C4-2B (cell line): ENCODE results near the gene PRKG1.

Source experiments
- H3K27ac ChIP-seq: fragments of 450-650 bp; 2 replicates; pipeline ENCODE4 v1.5.1; 2017
- ZFX ChIP-seq: fragments of 450-650 bp; IDR thresholded peaks from 2 replicates; pipeline ENCODE4 v1.6.1; 2017
- TF ChIP-seq, protein P1 (sequence below): fragments of 450-650 bp; conservative IDR thresholded peaks from 2 replicates; pipeline ENCODE4 v1.5.1; 2017; ENCODE audit warnings: mild to moderate bottlenecking

Gene PRKG1

GRCh38 chr10:52019656-52020055 lies 945.4 kb downstream of the PRKG1 start:
- TF ChIP-seq, protein P1, sequence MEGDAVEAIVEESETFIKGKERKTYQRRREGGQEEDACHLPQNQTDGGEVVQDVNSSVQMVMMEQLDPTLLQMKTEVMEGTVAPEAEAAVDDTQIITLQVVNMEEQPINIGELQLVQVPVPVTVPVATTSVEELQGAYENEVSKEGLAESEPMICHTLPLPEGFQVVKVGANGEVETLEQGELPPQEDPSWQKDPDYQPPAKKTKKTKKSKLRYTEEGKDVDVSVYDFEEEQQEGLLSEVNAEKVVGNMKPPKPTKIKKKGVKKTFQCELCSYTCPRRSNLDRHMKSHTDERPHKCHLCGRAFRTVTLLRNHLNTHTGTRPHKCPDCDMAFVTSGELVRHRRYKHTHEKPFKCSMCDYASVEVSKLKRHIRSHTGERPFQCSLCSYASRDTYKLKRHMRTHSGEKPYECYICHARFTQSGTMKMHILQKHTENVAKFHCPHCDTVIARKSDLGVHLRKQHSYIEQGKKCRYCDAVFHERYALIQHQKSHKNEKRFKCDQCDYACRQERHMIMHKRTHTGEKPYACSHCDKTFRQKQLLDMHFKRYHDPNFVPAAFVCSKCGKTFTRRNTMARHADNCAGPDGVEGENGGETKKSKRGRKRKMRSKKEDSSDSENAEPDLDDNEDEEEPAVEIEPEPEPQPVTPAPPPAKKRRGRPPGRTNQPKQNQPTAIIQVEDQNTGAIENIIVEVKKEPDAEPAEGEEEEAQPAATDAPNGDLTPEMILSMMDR = no peak
- TF ChIP-seq ZFX = no peak
- H3K27ac ChIP-seq = no peak overlapping the region

- TF ChIP-seq, protein P1 = no peak
- no peak for TF ChIP-seq ZFX
- no peak overlapping the region for H3K27ac ChIP-seq
These were observed 945.9 kb downstream of the PRKG1 start for GRCh38 chr10:52020173-52020572.

DNA sequence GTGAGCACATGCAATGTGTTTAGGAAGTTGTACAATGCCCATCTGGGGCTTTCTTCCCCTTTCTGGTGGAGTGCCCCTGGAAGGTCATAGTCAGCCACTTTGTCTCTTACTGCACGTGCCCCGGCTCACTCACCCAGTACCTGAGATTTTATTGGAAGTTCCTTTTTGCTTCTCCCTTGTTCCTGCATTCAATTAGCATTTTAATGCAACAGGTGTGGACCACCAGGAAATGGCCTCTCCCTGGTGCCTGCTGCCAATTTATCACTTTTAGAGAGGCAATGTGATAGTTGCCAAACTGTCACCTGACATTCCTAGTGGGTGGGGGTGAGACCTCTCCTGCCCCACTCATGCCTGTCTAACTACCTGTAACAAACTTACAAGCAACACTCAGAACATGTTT lies 946.4 kb downstream of the PRKG1 start:
- TF ChIP-seq ZFX = no peak
- no peak overlapping the region for H3K27ac ChIP-seq

- TF ChIP-seq, protein P1 = no peak
- no peak for TF ChIP-seq ZFX
- no peak overlapping the region for H3K27ac ChIP-seq
These were observed 952.9 kb downstream of the PRKG1 start for GRCh38 chr10:52027055-52027705.

DNA sequence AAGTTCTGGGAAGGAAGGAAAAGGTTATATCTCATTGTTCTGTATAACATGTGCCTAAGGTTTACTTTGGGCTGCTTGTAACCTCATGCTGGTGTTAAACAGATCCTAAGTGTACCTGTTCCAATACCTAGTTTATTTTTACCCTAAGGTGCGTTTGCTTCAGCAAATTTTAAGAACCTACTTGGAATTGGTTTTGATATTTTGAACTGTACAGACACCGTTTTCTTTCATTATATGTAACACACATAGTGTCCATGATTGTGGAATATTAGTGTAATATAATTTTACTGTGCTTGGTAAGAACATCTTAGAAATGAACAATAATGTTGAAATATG lies 954.2 kb downstream of the PRKG1 start:
- no peak for TF ChIP-seq ZFX
- TF ChIP-seq, protein P1 = no peak
- no peak overlapping the region for H3K27ac ChIP-seq

DNA sequence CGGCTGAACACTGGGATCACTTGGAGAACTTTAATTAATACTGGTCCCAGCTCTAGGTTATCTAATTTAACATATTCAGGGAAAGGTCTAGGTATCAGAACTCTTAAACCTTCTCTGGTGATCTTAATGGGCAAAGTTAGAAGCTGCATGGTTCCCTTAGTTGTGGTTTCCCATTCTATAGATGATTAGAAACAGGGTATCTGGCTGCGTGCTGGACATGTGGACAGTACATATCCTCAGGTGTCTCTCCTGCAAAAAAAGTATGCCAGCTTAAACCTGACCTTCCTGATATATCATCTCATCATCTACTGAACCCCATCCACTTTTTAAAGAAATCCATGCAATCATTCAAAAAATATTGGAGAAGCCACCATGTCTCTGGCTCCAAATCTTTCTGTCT lies 955.3 kb downstream of the PRKG1 start:
- TF ChIP-seq, protein P1 = no peak
- TF ChIP-seq ZFX = no peak

DNA sequence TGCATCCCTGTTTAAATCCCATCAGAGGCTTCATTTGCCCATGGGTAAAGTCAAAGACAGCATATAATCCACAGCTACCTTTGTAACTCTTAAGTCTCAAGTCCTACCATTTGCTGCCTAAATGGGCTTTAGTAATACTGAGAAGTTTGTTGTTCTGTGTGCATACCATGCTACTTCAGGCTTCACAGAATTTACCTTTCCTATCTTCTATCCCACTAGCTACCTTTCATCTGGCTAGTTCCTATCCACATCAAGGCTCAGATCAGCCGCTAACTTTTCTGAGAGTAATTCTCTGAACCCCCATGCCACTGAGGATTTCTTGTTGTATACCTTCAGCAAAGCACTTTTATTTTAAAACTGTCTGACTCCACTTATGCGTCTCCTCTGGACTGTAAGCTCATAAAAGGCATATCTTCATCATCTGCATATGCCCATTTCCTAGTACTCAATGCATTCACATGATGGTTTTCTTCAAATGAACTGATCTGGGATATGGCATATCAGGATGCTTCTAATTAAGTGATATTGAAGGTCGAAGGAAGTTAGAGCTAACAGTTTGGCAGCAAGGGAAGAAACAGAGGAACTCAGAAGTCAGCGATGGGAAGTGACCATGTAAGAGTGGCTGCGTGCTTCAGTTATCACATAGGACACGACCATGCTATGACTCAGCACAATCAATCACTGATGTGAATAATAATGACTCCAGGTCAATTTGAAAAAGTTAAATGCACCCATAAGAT lies 955.9 kb downstream of the PRKG1 start:
- TF ChIP-seq, protein P1 = no peak
- TF ChIP-seq ZFX = no peak
- H3K27ac ChIP-seq = no peak overlapping the region

More for the DNA sequence above, 955.3 kb downstream of the PRKG1 start:
- H3K27ac ChIP-seq = no peak overlapping the region
